Measurements from ENCODE around the gene KSR1. TPM values are rescaled to one million over a fixed set of nuclear protein-coding genes. Genes with fewer than 3 reads are reported as not detected.
A peak's percentile ranks its signal among the peaks of the same experiment; 100 is the strongest.
"Not testable (repeated sequence)": the region's sequence is repeated elsewhere in the genome, so short reads cannot be mapped to it uniquely, and the experiment has no call there.

The KSR1 gene
- total RNA-seq, 2 experiments from 2014 or later = 44.4 to 47.6 TPM

- CTCF ChIA-PET = interaction anchor here (1.3 kb wide), 1 partner anchor 139 kb away, joined by 5 read pairs; no protein-coding TSS in a partner anchor
- Mint-ChIP-seq H3K4me3 (no peak overlapping the region), H3K4me1 (peaks cover 76% of the 10 kb centered on the region), H3K27me3 (no peaks in the 10 kb centered on the region), H3K36me3 (ENCODE audit: low read depth) (peaks cover 10% of the 10 kb centered on the region), H3K9me3 (no peaks in the 10 kb centered on the region), H3K27ac (no peak overlapping the region)
- POLR2A ChIA-PET = interaction anchor here (1.8 kb wide), 1 partner anchor 167 kb away, joined by 7 read pairs; the partner anchor contains the start of gene WSB1
- DNase-seq = no peak
These were observed 5.1 kb downstream of the KSR1 start for GRCh38 chr17:27461192-27461859.

GRCh38 chr17:27462149-27462548 lies 5.9 kb downstream of the KSR1 start:
- CTCF ChIA-PET = interaction anchor here (1.3 kb wide), 1 partner anchor 138 kb away, joined by 5 read pairs; no protein-coding TSS in a partner anchor
- Mint-ChIP-seq H3K4me3 (no peak overlapping the region), H3K36me3 (ENCODE audit: low read depth) (peaks cover 9% of the 10 kb centered on the region)

GRCh38 chr17:27462714-27463113 lies 6.5 kb downstream of the KSR1 start:
- no peak overlapping the region for H3K27ac Mint-ChIP-seq
- no peaks in the 10 kb centered on the region for H3K9me3 Mint-ChIP-seq
- peaks cover 83% of the 10 kb centered on the region for H3K4me1 Mint-ChIP-seq
- H3K4me3 Mint-ChIP-seq = no peak overlapping the region
- CTCF ChIA-PET = interaction anchor here (0.7 to 1.3 kb wide), 2 partner anchors 137 to 205 kb away, joined by 4 to 5 read pairs; no protein-coding TSS in a partner anchor
- POLR2A ChIA-PET = no interaction called here
- DNase-seq = no peak
- H3K36me3 Mint-ChIP-seq (ENCODE audit: low read depth) = peaks cover 7% of the 10 kb centered on the region
- H3K27me3 Mint-ChIP-seq = no peaks in the 10 kb centered on the region

More at GRCh38 chr17:27462149-27462548, 5.9 kb downstream of the KSR1 start:
- H3K4me1 Mint-ChIP-seq = peaks cover 83% of the 10 kb centered on the region
- no peaks in the 10 kb centered on the region for H3K27me3 Mint-ChIP-seq
- DNase-seq = no peak
- POLR2A ChIA-PET = interaction anchor here (1.8 kb wide), 1 partner anchor 168 kb away, joined by 7 read pairs; the partner anchor contains the start of gene WSB1
- no peak overlapping the region for H3K27ac Mint-ChIP-seq
- no peaks in the 10 kb centered on the region for H3K9me3 Mint-ChIP-seq

- H3K4me3 Mint-ChIP-seq = no peak overlapping the region
- H3K36me3 Mint-ChIP-seq (ENCODE audit: low read depth) = peaks cover 7% of the 10 kb centered on the region
- H3K27ac Mint-ChIP-seq = no peak overlapping the region
- POLR2A ChIA-PET = interaction anchor here (0.6 kb wide), 1 partner anchor 10 kb away, joined by 3 read pairs; no protein-coding TSS in a partner anchor
- DNase-seq = no peak
- no peaks in the 10 kb centered on the region for H3K9me3 Mint-ChIP-seq
- CTCF ChIA-PET = interaction anchor here (0.7 kb wide), 1 partner anchor 206 kb away, joined by 4 read pairs; no protein-coding TSS in a partner anchor
- H3K4me1 Mint-ChIP-seq = peaks cover 78% of the 10 kb centered on the region
- H3K27me3 Mint-ChIP-seq = no peaks in the 10 kb centered on the region
These were observed 7.0 kb downstream of the KSR1 start for GRCh38 chr17:27463235-27463677.

- Mint-ChIP-seq H3K4me1 (peaks cover 77% of the 10 kb centered on the region), H3K27ac (peak overlapping the region; percentile 34)
- H3K36me3 Mint-ChIP-seq (ENCODE audit: low read depth); H3K4me3 Mint-ChIP-seq; DNase-seq; H3K27me3 Mint-ChIP-seq; H3K9me3 Mint-ChIP-seq; POLR2A ChIA-PET; CTCF ChIA-PET: not testable (repeated sequence)
These were observed 7.8 kb downstream of the KSR1 start for GRCh38 chr17:27464019-27464418.

GRCh38 chr17:27464431-27464830 lies 8.2 kb downstream of the KSR1 start:
- no peak overlapping the region for H3K4me3 Mint-ChIP-seq

GRCh38 chr17:27465875-27466274 lies 9.6 kb downstream of the KSR1 start:
- not testable (repeated sequence) for DNase-seq; H3K9me3 Mint-ChIP-seq; H3K36me3 Mint-ChIP-seq (ENCODE audit: low read depth); H3K27me3 Mint-ChIP-seq
- peak overlapping the region; percentile 61 for H3K4me3 Mint-ChIP-seq
- peak overlapping the region; percentile 89 for H3K27ac Mint-ChIP-seq
- H3K4me1 Mint-ChIP-seq = peaks cover 83% of the 10 kb centered on the region
- ChIA-PET POLR2A (interaction anchor here (0.6 to 3.0 kb wide), 12 partner anchors 8 to 172 kb away, joined by 3 to 39 read pairs (median 6); partner anchors contain the start of genes KSR1 and WSB1), CTCF (interaction anchor here (1.2 to 1.6 kb wide), 7 partner anchors 8 to 136 kb away, joined by 3 to 13 read pairs (median 7); partner anchors contain the start of gene KSR1)

More at GRCh38 chr17:27464431-27464830, 8.2 kb downstream of the KSR1 start:
- ChIA-PET CTCF (interaction anchor here (0.8 to 0.9 kb wide), 2 partner anchors 17 to 82 kb away, joined by 3 read pairs; no protein-coding TSS in a partner anchor), POLR2A (interaction anchor here (0.7 to 1.3 kb wide), 3 partner anchors 9 to 854 kb away, joined by 3 to 6 read pairs (median 4); no protein-coding TSS in a partner anchor)
- DNase-seq = no peak
- Mint-ChIP-seq H3K27ac (peak overlapping the region; percentile 34), H3K27me3 (no peaks in the 10 kb centered on the region), H3K9me3 (no peaks in the 10 kb centered on the region), H3K36me3 (ENCODE audit: low read depth) (peaks cover 7% of the 10 kb centered on the region), H3K4me1 (peaks cover 80% of the 10 kb centered on the region)

GRCh38 chr17:27466376-27466742 lies 10.1 kb downstream of the KSR1 start:
- no peaks in the 10 kb centered on the region for H3K9me3 Mint-ChIP-seq
- peaks cover 86% of the 10 kb centered on the region for H3K4me1 Mint-ChIP-seq
- H3K27ac Mint-ChIP-seq = peak overlapping the region; percentile 89
- no peak for DNase-seq
- H3K36me3 Mint-ChIP-seq (ENCODE audit: low read depth) = peaks cover 4% of the 10 kb centered on the region
- ChIA-PET POLR2A (interaction anchor here (0.6 to 3.0 kb wide), 12 partner anchors 9 to 342 kb away, joined by 3 to 39 read pairs (median 4); partner anchors contain the start of genes KSR1 and WSB1), CTCF (interaction anchor here (0.6 to 1.6 kb wide), 11 partner anchors 9 to 172 kb away, joined by 3 to 13 read pairs (median 4); partner anchors contain the start of gene KSR1)
- H3K27me3 Mint-ChIP-seq = no peaks in the 10 kb centered on the region
- H3K4me3 Mint-ChIP-seq = peak overlapping the region; percentile 61

GRCh38 chr17:27466743-27467375 lies 10.6 kb downstream of the KSR1 start:
- H3K4me1 Mint-ChIP-seq = peaks cover 86% of the 10 kb centered on the region

GRCh38 chr17:27469256-27469655 lies 13.0 kb downstream of the KSR1 start:
- no peak for DNase-seq
- ChIA-PET CTCF (no interaction called here), POLR2A (interaction anchor here (1.7 to 1.9 kb wide), 2 partner anchors 12 kb away, joined by 3 to 12 read pairs; partner anchors contain the start of gene KSR1)
- H3K9me3 Mint-ChIP-seq = no peaks in the 10 kb centered on the region
- no peak overlapping the region for H3K4me3 Mint-ChIP-seq
- H3K36me3 Mint-ChIP-seq (ENCODE audit: low read depth) = no peaks in the 10 kb centered on the region
- H3K27ac Mint-ChIP-seq = peak overlapping the region; percentile 8
- H3K4me1 Mint-ChIP-seq = peaks cover 88% of the 10 kb centered on the region
- no peaks in the 10 kb centered on the region for H3K27me3 Mint-ChIP-seq

More at GRCh38 chr17:27466743-27467375, 10.6 kb downstream of the KSR1 start:
- Mint-ChIP-seq H3K36me3 (ENCODE audit: low read depth) (peaks cover 4% of the 10 kb centered on the region), H3K27ac (peak overlapping the region; percentile 89), H3K4me3 (peak overlapping the region; percentile 61), H3K9me3 (no peaks in the 10 kb centered on the region), H3K27me3 (no peaks in the 10 kb centered on the region)
- CTCF ChIA-PET = interaction anchor here (0.6 to 1.6 kb wide), 11 partner anchors 9 to 172 kb away, joined by 3 to 13 read pairs (median 4); partner anchors contain the start of gene KSR1
- POLR2A ChIA-PET = interaction anchor here (0.6 to 3.0 kb wide), 13 partner anchors 9 to 341 kb away, joined by 3 to 39 read pairs (median 4); partner anchors contain the start of genes KSR1 and WSB1
- DNase-seq = peak; percentile 85

GRCh38 chr17:27471321-27472269 lies 15.3 kb downstream of the KSR1 start:
- Mint-ChIP-seq H3K27ac (peak overlapping the region; percentile 98), H3K27me3 (no peaks in the 10 kb centered on the region), H3K36me3 (ENCODE audit: low read depth) (no peaks in the 10 kb centered on the region), H3K4me3 (peak overlapping the region; percentile 33), H3K9me3 (no peaks in the 10 kb centered on the region), H3K4me1 (peaks cover 87% of the 10 kb centered on the region)
- CTCF ChIA-PET = interaction anchor here (0.6 to 4.2 kb wide), 7 partner anchors 9 to 130 kb away, joined by 3 to 14 read pairs (median 4); partner anchors contain the start of gene KSR1
- DNase-seq = peak; percentile 86
- POLR2A ChIA-PET = interaction anchor here (0.7 to 6.4 kb wide), 7 partner anchors 10 to 177 kb away, joined by 3 to 89 read pairs (median 8); partner anchors contain the start of genes KSR1 and WSB1

Data from activated CD4-positive, alpha-beta memory T cell treated with anti-CD3 and anti-CD28 coated beads, Interleukin-2, amount 10 ng/mL, durations not matched to agents 7 days and 5 days (primary cell).